ENCODE data around the gene RNF31.

Gene RNF31

GRCh38 chr14:24131549-24131966, 15.7 kb upstream of the RNF31 start:
- no peak overlapping the region for H3K27ac ChIP-seq (ENCODE audit: low read length)

GRCh38 chr14:24132061-24132685, 15.1 kb upstream of the RNF31 start:
- no peaks in the 10 kb centered on the region for H3K27me3 ChIP-seq (replicated peaks; ENCODE audit: insufficient read depth, low read length)
- H3K9me3 ChIP-seq (replicated peaks; ENCODE audit: insufficient read depth, low read length), result no peaks in the 10 kb centered on the region
- H3K27ac ChIP-seq (ENCODE audit: low read length), result no peak overlapping the region
- no peak for DNase-seq
- H4K20me1 ChIP-seq (ENCODE audit: insufficient read depth, low read length), result no peaks in the 10 kb centered on the region
- 0 out of 2 replicates have a peak, but pooled peaks cover 1% of the 10 kb centered on the region for H3K4me1 ChIP-seq (ENCODE audit: low read length)
- H3K4me2 ChIP-seq (ENCODE audit: low read depth, low read length), result no peak overlapping the region
- TF ChIP-seq EZH2phosphoT487 (IDR thresholded peaks at IDR 0.05; ENCODE audit: low read length) (no peak), EZH2 (optimal IDR thresholded peaks at IDR 0.05; ENCODE audit: low read depth, low read length) (no peak)
- no peak overlapping the region for H3K9ac ChIP-seq (ENCODE audit: low read length)
- H3K4me3 ChIP-seq (ENCODE audit: low read length), result no peak overlapping the region
- H3K9me2 ChIP-seq (replicated peaks; ENCODE audit: insufficient read depth, low read length), result no peaks in the 10 kb centered on the region
- H2AFZ ChIP-seq (ENCODE audit: low read length), result no peak overlapping the region
- H3K79me2 ChIP-seq (ENCODE audit: low read length), result peaks cover 12% of the 10 kb centered on the region
- H3F3A ChIP-seq (ENCODE audit: insufficient read depth, low read length), result 0 out of 2 replicates have a peak, but pooled peaks cover 2% of the 10 kb centered on the region
- H3K36me3 ChIP-seq (replicated peaks; ENCODE audit: insufficient read depth, low read length), result no peaks in the 10 kb centered on the region

More at GRCh38 chr14:24131549-24131966, 15.7 kb upstream of the RNF31 start:
- H3K4me1 ChIP-seq (ENCODE audit: low read length), result no peaks in the 10 kb centered on the region
- H3F3A ChIP-seq (ENCODE audit: insufficient read depth, low read length), result 0 out of 2 replicates have a peak, but pooled peaks cover 2% of the 10 kb centered on the region
- no peak overlapping the region for H3K9ac ChIP-seq (ENCODE audit: low read length)
- no peak overlapping the region for H3K4me3 ChIP-seq (ENCODE audit: low read length)
- H3K9me3 ChIP-seq (replicated peaks; ENCODE audit: insufficient read depth, low read length), result no peaks in the 10 kb centered on the region
- no peak overlapping the region for H3K4me2 ChIP-seq (ENCODE audit: low read depth, low read length)
- no peak for TF ChIP-seq CTCF (IDR thresholded peaks at IDR 0.05; ENCODE audit: low read length)
- TF ChIP-seq EZH2 (optimal IDR thresholded peaks at IDR 0.05; ENCODE audit: low read depth, low read length), result no peak
- no peak for TF ChIP-seq EZH2phosphoT487 (IDR thresholded peaks at IDR 0.05; ENCODE audit: low read length)
- no peaks in the 10 kb centered on the region for H3K36me3 ChIP-seq (replicated peaks; ENCODE audit: insufficient read depth, low read length)
- no peaks in the 10 kb centered on the region for H4K20me1 ChIP-seq (ENCODE audit: insufficient read depth, low read length)
- H3K79me2 ChIP-seq (ENCODE audit: low read length), result peaks cover 6% of the 10 kb centered on the region
- no peaks in the 10 kb centered on the region for H3K27me3 ChIP-seq (replicated peaks; ENCODE audit: insufficient read depth, low read length)
- DNase-seq, result no peak
- H2AFZ ChIP-seq (ENCODE audit: low read length), result no peak overlapping the region
- H3K9me2 ChIP-seq (replicated peaks; ENCODE audit: insufficient read depth, low read length), result no peaks in the 10 kb centered on the region

- 0 out of 2 replicates have a peak, but pooled peaks cover 2% of the 10 kb centered on the region for H3F3A ChIP-seq (ENCODE audit: insufficient read depth, low read length)
- no peak overlapping the region for H3K4me3 ChIP-seq (ENCODE audit: low read length)
- no peaks in the 10 kb centered on the region for H3K27me3 ChIP-seq (replicated peaks; ENCODE audit: insufficient read depth, low read length)
- H3K27ac ChIP-seq (ENCODE audit: low read length), result no peak overlapping the region
- H3K4me2 ChIP-seq (ENCODE audit: low read depth, low read length), result no peak overlapping the region
- no peak overlapping the region for H2AFZ ChIP-seq (ENCODE audit: low read length)
- H3K4me1 ChIP-seq (ENCODE audit: low read length), result 0 out of 2 replicates have a peak, but pooled peaks cover 2% of the 10 kb centered on the region
- peaks cover 20% of the 10 kb centered on the region for H3K79me2 ChIP-seq (ENCODE audit: low read length)
- H3K36me3 ChIP-seq (replicated peaks; ENCODE audit: insufficient read depth, low read length), result no peaks in the 10 kb centered on the region
- no peak for DNase-seq
- H3K9me2 ChIP-seq (replicated peaks; ENCODE audit: insufficient read depth, low read length), result no peaks in the 10 kb centered on the region
- no peaks in the 10 kb centered on the region for H4K20me1 ChIP-seq (ENCODE audit: insufficient read depth, low read length)
- H3K9me3 ChIP-seq (replicated peaks; ENCODE audit: insufficient read depth, low read length), result no peaks in the 10 kb centered on the region
- H3K9ac ChIP-seq (ENCODE audit: low read length), result no peak overlapping the region
- TF ChIP-seq EZH2phosphoT487 (IDR thresholded peaks at IDR 0.05; ENCODE audit: low read length), result no peak
- no peak for TF ChIP-seq CTCF (IDR thresholded peaks at IDR 0.05; ENCODE audit: low read length)
- no peak for TF ChIP-seq EZH2 (optimal IDR thresholded peaks at IDR 0.05; ENCODE audit: low read depth, low read length)
Observed at GRCh38 chr14:24132976-24133375, 14.3 kb upstream of the RNF31 start.

GRCh38 chr14:24133735-24134134, 13.6 kb upstream of the RNF31 start:
- no peak overlapping the region for H3K4me2 ChIP-seq (ENCODE audit: low read depth, low read length)
- no peak for DNase-seq
- no peak for TF ChIP-seq CTCF (IDR thresholded peaks at IDR 0.05; ENCODE audit: low read length)
- no peak for TF ChIP-seq EZH2phosphoT487 (IDR thresholded peaks at IDR 0.05; ENCODE audit: low read length)
- no peak for TF ChIP-seq EZH2 (optimal IDR thresholded peaks at IDR 0.05; ENCODE audit: low read depth, low read length)
- H3F3A ChIP-seq (ENCODE audit: insufficient read depth, low read length), result 0 out of 2 replicates have a peak, but pooled peaks cover 2% of the 10 kb centered on the region
- 0 out of 2 replicates have a peak, but pooled peaks cover 2% of the 10 kb centered on the region for H3K4me1 ChIP-seq (ENCODE audit: low read length)
- H3K27ac ChIP-seq (ENCODE audit: low read length), result no peak overlapping the region
- no peak overlapping the region for H2AFZ ChIP-seq (ENCODE audit: low read length)
- H3K79me2 ChIP-seq (ENCODE audit: low read length), result peaks cover 26% of the 10 kb centered on the region
- no peaks in the 10 kb centered on the region for H3K9me3 ChIP-seq (replicated peaks; ENCODE audit: insufficient read depth, low read length)
- no peaks in the 10 kb centered on the region for H4K20me1 ChIP-seq (ENCODE audit: insufficient read depth, low read length)
- no peaks in the 10 kb centered on the region for H3K9me2 ChIP-seq (replicated peaks; ENCODE audit: insufficient read depth, low read length)
- H3K27me3 ChIP-seq (replicated peaks; ENCODE audit: insufficient read depth, low read length), result no peaks in the 10 kb centered on the region
- no peak overlapping the region for H3K9ac ChIP-seq (ENCODE audit: low read length)
- 0 out of 2 replicates have a peak, but pooled peaks cover 2% of the 10 kb centered on the region for H3K36me3 ChIP-seq (replicated peaks; ENCODE audit: insufficient read depth, low read length)
- H3K4me3 ChIP-seq (ENCODE audit: low read length), result no peak overlapping the region
